H1 (cell line): ENCODE data around the gene GRXCR2.

Source experiments
- EP300 ChIP-seq, 2 experiments: IDR thresholded peaks; 1 replicate in 1 of 2; 2 replicates in 1 of 2; pipeline ENCODE4 v1.6.1; 2011 to 2012; ENCODE audit warnings: low read depth in 2 of 2, low read length in 2 of 2, mild to moderate bottlenecking in 2 of 2, borderline replicate concordance in 1 of 2, inconsistent platforms in 1 of 2, moderate library complexity in 1 of 2
- EZH2 ChIP-seq: fragments of 200-600 bp; sonication (generic); IDR thresholded peaks from 2 replicates; pipeline ENCODE4 v1.7.1; 2012; ENCODE audit warnings: low read depth, mild to moderate bottlenecking, moderate library complexity, low read length, inconsistent platforms; ENCODE audit not compliant: severe bottlenecking
- HDAC2 ChIP-seq, 2 experiments: fragments of 300-600 bp in 1 of 2; sonication (generic) in 1 of 2; IDR thresholded peaks; 2 replicates each; pipeline ENCODE4 v1.6.1; 2011 to 2012; ENCODE audit warnings: low read depth in 2 of 2, low read length in 2 of 2, mild to moderate bottlenecking in 2 of 2, moderate library complexity in 2 of 2, borderline replicate concordance in 1 of 2, inconsistent platforms in 1 of 2
- POLR2A ChIP-seq, 2 experiments: IDR thresholded peaks; 1 replicate in 1 of 2; 2 replicates in 1 of 2; pipeline ENCODE4 v1.6.1; 2011; ENCODE audit warnings: low read depth in 2 of 2, low read length in 2 of 2, mild to moderate bottlenecking in 2 of 2; ENCODE audit errors: control extremely low read depth in 1 of 2
- POLR2AphosphoS5 ChIP-seq: IDR thresholded peaks from 2 replicates; pipeline ENCODE4 v1.6.1; 2011; ENCODE audit warnings: low read depth, low read length
- RNF2 ChIP-seq: fragments of 200-900, 300-1000 bp; sonication (generic); IDR thresholded peaks from 2 replicates; pipeline ENCODE4 v1.7.1; 2016; ENCODE audit warnings: borderline replicate concordance, low read depth, mild to moderate bottlenecking, antibody characterized with exemption, low read length; ENCODE audit not compliant: poor library complexity, severe bottlenecking; ENCODE audit errors: missing control alignments
- TEAD4 ChIP-seq: IDR thresholded peaks from 2 replicates; pipeline ENCODE4 v1.6.1; 2012; ENCODE audit warnings: low read depth, low read length, inconsistent platforms, mixed read lengths
- USF2 ChIP-seq: IDR thresholded peaks from 2 replicates; pipeline ENCODE4 v1.6.1; 2011; ENCODE audit warnings: low read length, improper control_type of control experiment
- YY1 ChIP-seq: IDR thresholded peaks from 2 replicates; pipeline ENCODE4 v1.6.1; 2011; ENCODE audit warnings: low read depth, mild to moderate bottlenecking, low read length
- TF ChIP-seq, protein P1 (sequence below), 3 experiments: IDR thresholded peaks; 1 replicate in 2 of 3; 2 replicates in 1 of 3; pipeline versions ENCODE4 v1.5.1 to v1.6.1; 2011; ENCODE audit warnings: low read length in 3 of 3, mild to moderate bottlenecking in 3 of 3, inconsistent platforms in 2 of 3, low read depth in 1 of 3, moderate library complexity in 1 of 3; ENCODE audit not compliant: insufficient read depth in 1 of 3; ENCODE audit errors: control extremely low read depth in 1 of 3
- TF ChIP-seq, protein P2 (sequence below): IDR thresholded peaks from 2 replicates; pipeline ENCODE4 v1.6.1; 2012; ENCODE audit warnings: low read length, inconsistent platforms

GRCh38 chr5:145872486-145872885, 328 bp downstream of the GRXCR2 start:
- TF ChIP-seq, protein P1, sequence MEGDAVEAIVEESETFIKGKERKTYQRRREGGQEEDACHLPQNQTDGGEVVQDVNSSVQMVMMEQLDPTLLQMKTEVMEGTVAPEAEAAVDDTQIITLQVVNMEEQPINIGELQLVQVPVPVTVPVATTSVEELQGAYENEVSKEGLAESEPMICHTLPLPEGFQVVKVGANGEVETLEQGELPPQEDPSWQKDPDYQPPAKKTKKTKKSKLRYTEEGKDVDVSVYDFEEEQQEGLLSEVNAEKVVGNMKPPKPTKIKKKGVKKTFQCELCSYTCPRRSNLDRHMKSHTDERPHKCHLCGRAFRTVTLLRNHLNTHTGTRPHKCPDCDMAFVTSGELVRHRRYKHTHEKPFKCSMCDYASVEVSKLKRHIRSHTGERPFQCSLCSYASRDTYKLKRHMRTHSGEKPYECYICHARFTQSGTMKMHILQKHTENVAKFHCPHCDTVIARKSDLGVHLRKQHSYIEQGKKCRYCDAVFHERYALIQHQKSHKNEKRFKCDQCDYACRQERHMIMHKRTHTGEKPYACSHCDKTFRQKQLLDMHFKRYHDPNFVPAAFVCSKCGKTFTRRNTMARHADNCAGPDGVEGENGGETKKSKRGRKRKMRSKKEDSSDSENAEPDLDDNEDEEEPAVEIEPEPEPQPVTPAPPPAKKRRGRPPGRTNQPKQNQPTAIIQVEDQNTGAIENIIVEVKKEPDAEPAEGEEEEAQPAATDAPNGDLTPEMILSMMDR (IDR thresholded peaks at IDR 0.05; ENCODE audit: control extremely low read depth in 1 of 3, insufficient read depth in 1 of 3, low read depth in 1 of 3, low read length in 3 of 3): no peak
- no peak for TF ChIP-seq TEAD4
- TF ChIP-seq YY1: no peak
- no peak for TF ChIP-seq POLR2AphosphoS5
- no peak for TF ChIP-seq POLR2A (IDR thresholded peaks at IDR 0.05; ENCODE audit: control extremely low read depth in 1 of 2, low read depth in 2 of 2, low read length in 2 of 2)
- no peak for TF ChIP-seq HDAC2 (IDR thresholded peaks at IDR 0.05; ENCODE audit: borderline replicate concordance in 1 of 2, low read depth in 2 of 2, low read length in 2 of 2)
- TF ChIP-seq EZH2: no peak
- no peak for TF ChIP-seq USF2
- no peak for TF ChIP-seq EP300 (IDR thresholded peaks at IDR 0.05; ENCODE audit: borderline replicate concordance in 1 of 2, low read depth in 2 of 2, low read length in 2 of 2)
- TF ChIP-seq, protein P2, sequence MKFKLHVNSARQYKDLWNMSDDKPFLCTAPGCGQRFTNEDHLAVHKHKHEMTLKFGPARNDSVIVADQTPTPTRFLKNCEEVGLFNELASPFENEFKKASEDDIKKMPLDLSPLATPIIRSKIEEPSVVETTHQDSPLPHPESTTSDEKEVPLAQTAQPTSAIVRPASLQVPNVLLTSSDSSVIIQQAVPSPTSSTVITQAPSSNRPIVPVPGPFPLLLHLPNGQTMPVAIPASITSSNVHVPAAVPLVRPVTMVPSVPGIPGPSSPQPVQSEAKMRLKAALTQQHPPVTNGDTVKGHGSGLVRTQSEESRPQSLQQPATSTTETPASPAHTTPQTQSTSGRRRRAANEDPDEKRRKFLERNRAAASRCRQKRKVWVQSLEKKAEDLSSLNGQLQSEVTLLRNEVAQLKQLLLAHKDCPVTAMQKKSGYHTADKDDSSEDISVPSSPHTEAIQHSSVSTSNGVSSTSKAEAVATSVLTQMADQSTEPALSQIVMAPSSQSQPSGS: no peak
- TF ChIP-seq RNF2: no peak
